Measurements from ENCODE around the gene CHIT1.

The CHIT1 gene

GRCh38 chr1:203223012-203223775, 6.3 kb downstream of the CHIT1 start:
- H3K4me3 ChIP-seq (ENCODE audit: low read length): no peak overlapping the region
- no peak overlapping the region for H3K4me2 ChIP-seq (ENCODE audit: low read depth, low read length)
- no peak overlapping the region for H3K27ac ChIP-seq (ENCODE audit: low read length)
- H3K4me1 ChIP-seq (ENCODE audit: low read length): peaks cover 3% of the 10 kb centered on the region
- no peak for TF ChIP-seq EZH2phosphoT487 (IDR thresholded peaks at IDR 0.05; ENCODE audit: low read length)
- no peak for TF ChIP-seq EZH2 (optimal IDR thresholded peaks at IDR 0.05; ENCODE audit: low read depth, low read length)
- TF ChIP-seq, protein P1, sequence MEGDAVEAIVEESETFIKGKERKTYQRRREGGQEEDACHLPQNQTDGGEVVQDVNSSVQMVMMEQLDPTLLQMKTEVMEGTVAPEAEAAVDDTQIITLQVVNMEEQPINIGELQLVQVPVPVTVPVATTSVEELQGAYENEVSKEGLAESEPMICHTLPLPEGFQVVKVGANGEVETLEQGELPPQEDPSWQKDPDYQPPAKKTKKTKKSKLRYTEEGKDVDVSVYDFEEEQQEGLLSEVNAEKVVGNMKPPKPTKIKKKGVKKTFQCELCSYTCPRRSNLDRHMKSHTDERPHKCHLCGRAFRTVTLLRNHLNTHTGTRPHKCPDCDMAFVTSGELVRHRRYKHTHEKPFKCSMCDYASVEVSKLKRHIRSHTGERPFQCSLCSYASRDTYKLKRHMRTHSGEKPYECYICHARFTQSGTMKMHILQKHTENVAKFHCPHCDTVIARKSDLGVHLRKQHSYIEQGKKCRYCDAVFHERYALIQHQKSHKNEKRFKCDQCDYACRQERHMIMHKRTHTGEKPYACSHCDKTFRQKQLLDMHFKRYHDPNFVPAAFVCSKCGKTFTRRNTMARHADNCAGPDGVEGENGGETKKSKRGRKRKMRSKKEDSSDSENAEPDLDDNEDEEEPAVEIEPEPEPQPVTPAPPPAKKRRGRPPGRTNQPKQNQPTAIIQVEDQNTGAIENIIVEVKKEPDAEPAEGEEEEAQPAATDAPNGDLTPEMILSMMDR (IDR thresholded peaks at IDR 0.05; ENCODE audit: low read length): no peak
- no peaks in the 10 kb centered on the region for H3F3A ChIP-seq (ENCODE audit: insufficient read depth, low read length)
- no peaks in the 10 kb centered on the region for H3K9me2 ChIP-seq (replicated peaks; ENCODE audit: insufficient read depth, low read length)
- DNase-seq: no peak
- no peak overlapping the region for H2AFZ ChIP-seq (ENCODE audit: low read length)
- no peak overlapping the region for H3K9ac ChIP-seq (ENCODE audit: low read length)
- no peaks in the 10 kb centered on the region for H3K27me3 ChIP-seq (replicated peaks; ENCODE audit: insufficient read depth, low read length)
- H4K20me1 ChIP-seq (ENCODE audit: insufficient read depth, low read length): no peaks in the 10 kb centered on the region
- H3K79me2 ChIP-seq (ENCODE audit: low read length): no peaks in the 10 kb centered on the region
- no peaks in the 10 kb centered on the region for H3K9me3 ChIP-seq (replicated peaks; ENCODE audit: insufficient read depth, low read length)
- no peaks in the 10 kb centered on the region for H3K36me3 ChIP-seq (replicated peaks; ENCODE audit: insufficient read depth, low read length)

DNA sequence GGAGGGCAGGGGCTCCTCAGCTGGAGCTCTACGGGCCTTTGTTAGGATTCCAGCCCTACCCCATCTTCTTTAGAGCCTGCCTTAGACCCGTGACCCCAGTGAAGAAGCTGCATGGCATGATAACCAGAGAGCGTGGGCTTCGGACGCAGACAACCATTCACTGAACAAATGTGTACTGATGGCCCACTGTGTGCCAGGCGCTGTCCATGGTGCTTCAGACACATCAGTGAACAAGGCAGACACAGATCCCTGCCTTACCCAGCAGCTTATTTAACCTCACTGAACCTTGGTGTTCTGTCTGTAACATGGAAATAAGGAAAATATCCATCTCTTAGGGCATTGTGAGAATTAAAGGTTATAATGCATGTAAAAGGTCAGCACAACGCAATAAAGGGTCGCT, 9.5 kb downstream of the CHIT1 start:
- H3K79me2 ChIP-seq (ENCODE audit: low read length): no peaks in the 10 kb centered on the region
- no peak overlapping the region for H3K4me2 ChIP-seq (ENCODE audit: low read depth, low read length)
- H3K9ac ChIP-seq (ENCODE audit: low read length): no peak overlapping the region
- DNase-seq: no peak
- no peaks in the 10 kb centered on the region for H3F3A ChIP-seq (ENCODE audit: insufficient read depth, low read length)
- H3K4me1 ChIP-seq (ENCODE audit: low read length): no peaks in the 10 kb centered on the region
- TF ChIP-seq, protein P1 (IDR thresholded peaks at IDR 0.05; ENCODE audit: low read length): no peak
- TF ChIP-seq EZH2 (optimal IDR thresholded peaks at IDR 0.05; ENCODE audit: low read depth, low read length) (no peak), EZH2phosphoT487 (IDR thresholded peaks at IDR 0.05; ENCODE audit: low read length) (no peak)
- H3K4me3 ChIP-seq (ENCODE audit: low read length): no peak overlapping the region
- H4K20me1 ChIP-seq (ENCODE audit: insufficient read depth, low read length): no peaks in the 10 kb centered on the region
- H3K9me3 ChIP-seq (replicated peaks; ENCODE audit: insufficient read depth, low read length): no peaks in the 10 kb centered on the region
- H2AFZ ChIP-seq (ENCODE audit: low read length): no peak overlapping the region
- no peaks in the 10 kb centered on the region for H3K9me2 ChIP-seq (replicated peaks; ENCODE audit: insufficient read depth, low read length)
- H3K27ac ChIP-seq (ENCODE audit: low read length): no peak overlapping the region
- H3K36me3 ChIP-seq (replicated peaks; ENCODE audit: insufficient read depth, low read length): no peaks in the 10 kb centered on the region
- no peaks in the 10 kb centered on the region for H3K27me3 ChIP-seq (replicated peaks; ENCODE audit: insufficient read depth, low read length)

GRCh38 chr1:203219171-203219570, 10.3 kb downstream of the CHIT1 start:
- Histone ChIP-seq H3K27ac (ENCODE audit: low read length) (no peak overlapping the region), H3K27me3 (replicated peaks; ENCODE audit: insufficient read depth, low read length) (no peaks in the 10 kb centered on the region), H2AFZ (ENCODE audit: low read length) (no peak overlapping the region), H3F3A (ENCODE audit: insufficient read depth, low read length) (no peaks in the 10 kb centered on the region), H3K9me2 (replicated peaks; ENCODE audit: insufficient read depth, low read length) (no peaks in the 10 kb centered on the region), H3K79me2 (ENCODE audit: low read length) (no peaks in the 10 kb centered on the region), H3K4me2 (ENCODE audit: low read depth, low read length) (no peak overlapping the region), H3K4me3 (ENCODE audit: low read length) (no peak overlapping the region), H3K9ac (ENCODE audit: low read length) (no peak overlapping the region), H3K9me3 (replicated peaks; ENCODE audit: insufficient read depth, low read length) (no peaks in the 10 kb centered on the region), H4K20me1 (ENCODE audit: insufficient read depth, low read length) (no peaks in the 10 kb centered on the region), H3K36me3 (replicated peaks; ENCODE audit: insufficient read depth, low read length) (no peaks in the 10 kb centered on the region), H3K4me1 (ENCODE audit: low read length) (no peaks in the 10 kb centered on the region)
- DNase-seq: no peak
- TF ChIP-seq EZH2phosphoT487 (IDR thresholded peaks at IDR 0.05; ENCODE audit: low read length) (no peak), EZH2 (optimal IDR thresholded peaks at IDR 0.05; ENCODE audit: low read depth, low read length) (no peak)
- TF ChIP-seq, protein P1 (IDR thresholded peaks at IDR 0.05; ENCODE audit: low read length): no peak

All from MM.1S (cell line).